Activated CD8-positive, alpha-beta T cell treated with anti-CD3 and anti-CD28 coated beads for 36 hours (primary cell): ENCODE measurements around the gene ACTRT3. TPM values are rescaled to one million over a fixed set of nuclear protein-coding genes. Genes with fewer than 3 reads are reported as not detected.

ENCODE experiments used
- ATAC-seq: fragments of 200-7000 bp; cut with Tn5 transposase; one replicate; pipeline ENCODE4 v1.10.0; 2021; ENCODE audit warnings: mild to moderate bottlenecking, moderate library complexity
- CTCF ChIA-PET: fragments of 350-600 bp; sonication (Branson Sonifier 250); formaldehyde crosslinking; loops from one replicate; lab custom pipeline; 2021; ENCODE audit warnings: antibody characterized with exemption; lab: Charles Lee
- POLR2A ChIA-PET: fragments of 350-600 bp; sonication (Branson Sonifier 250); formaldehyde crosslinking; loops from one replicate; lab custom pipeline; 2021; ENCODE audit warnings: antibody characterized with exemption; lab: Charles Lee
- DNase-seq: peaks from one replicate; pipeline ENCODE4 v3.0.0-alpha.2; 2020
- H3K27ac Mint-ChIP-seq: one replicate; pipeline ENCODE4 v1.8.0; 2021; ENCODE audit warnings: mild to moderate bottlenecking, mixed read lengths
- H3K27me3 Mint-ChIP-seq: one replicate; pipeline ENCODE4 v1.8.0; 2021; ENCODE audit warnings: mixed read lengths
- H3K36me3 Mint-ChIP-seq: one replicate; pipeline ENCODE4 v1.8.0; 2021; ENCODE audit warnings: low read depth, mixed read lengths
- H3K4me1 Mint-ChIP-seq: one replicate; pipeline ENCODE4 v1.8.0; 2021; ENCODE audit warnings: low read depth, mixed read lengths
- H3K4me3 Mint-ChIP-seq: one replicate; pipeline ENCODE4 v1.8.0; 2021; ENCODE audit warnings: mild to moderate bottlenecking, moderate library complexity, mixed read lengths
- H3K9me3 Mint-ChIP-seq: one replicate; pipeline ENCODE4 v1.8.0; 2021; ENCODE audit warnings: mixed read lengths
- CTCF ChIP-seq: fragments of 200-600 bp; IDR thresholded peaks from one replicate; pipeline ENCODE4 v1.8.0; 2022; ENCODE audit warnings: antibody characterized with exemption, mild to moderate bottlenecking
- intact Hi-C: fragments of 100-400 bp; cut with micrococcal nuclease; formaldehyde crosslinking; loops from one replicate; pipeline ENCODE4 v1.10.0; 2022
- total RNA-seq, 2 experiments: library from RNA; stranded (reverse); gene quantifications; one replicate each; pipeline ENCODE4 v1.2.3, GENCODE V29; 2021

ACTRT3 gene
- total RNA-seq, 2 experiments from 2014 or later = 0.14 to 0.54 TPM

GRCh38 chr3:169787120-169787519 is 17.8 kb upstream of the ACTRT3 start:
- H3K4me3 Mint-ChIP-seq = no peak overlapping the region
- no peaks in the 10 kb centered on the region for H3K9me3 Mint-ChIP-seq
- no peak for TF ChIP-seq CTCF
- peaks cover 15% of the 10 kb centered on the region for H3K4me1 Mint-ChIP-seq
- peaks cover 31% of the 10 kb centered on the region for H3K36me3 Mint-ChIP-seq
- ATAC-seq = no peak
- H3K27ac Mint-ChIP-seq = no peak overlapping the region
- ChIA-PET CTCF (no interaction called here), POLR2A (no interaction called here)
- intact Hi-C loops = no loop called here
- DNase-seq = no peak
- H3K27me3 Mint-ChIP-seq = no peaks in the 10 kb centered on the region

GRCh38 chr3:169781209-169781855 is 12.0 kb upstream of the ACTRT3 start:
- Mint-ChIP-seq H3K27me3 (no peaks in the 10 kb centered on the region), H3K4me3 (no peak overlapping the region), H3K36me3 (peaks cover 50% of the 10 kb centered on the region), H3K4me1 (peaks cover 40% of the 10 kb centered on the region), H3K27ac (peak overlapping the region; percentile 84), H3K9me3 (no peaks in the 10 kb centered on the region)
- CTCF ChIA-PET = no interaction called here
- POLR2A ChIA-PET = no interaction called here
- DNase-seq (no peak), ATAC-seq (no peak)
- intact Hi-C loops = no loop called here
- no peak for TF ChIP-seq CTCF

GRCh38 chr3:169780742-169781141 is 11.4 kb upstream of the ACTRT3 start:
- peak; percentile 25 for DNase-seq
- H3K4me1 Mint-ChIP-seq = peaks cover 45% of the 10 kb centered on the region
- H3K4me3 Mint-ChIP-seq = no peak overlapping the region
- no peak for TF ChIP-seq CTCF
- H3K27ac Mint-ChIP-seq = peak overlapping the region; percentile 84
- POLR2A ChIA-PET = no interaction called here
- CTCF ChIA-PET = interaction anchor here (0.7 kb wide), 1 partner anchor 13 kb away, joined by 3 read pairs; no protein-coding TSS in a partner anchor
- H3K9me3 Mint-ChIP-seq = no peaks in the 10 kb centered on the region
- ATAC-seq = peak; percentile 45
- H3K36me3 Mint-ChIP-seq = peaks cover 50% of the 10 kb centered on the region
- H3K27me3 Mint-ChIP-seq = no peaks in the 10 kb centered on the region
- intact Hi-C loops = no loop called here

GRCh38 chr3:169777822-169778221 is 8.5 kb upstream of the ACTRT3 start:
- ChIA-PET CTCF (interaction anchor here (1.1 to 1.9 kb wide), 2 partner anchors 35 to 189 kb away, joined by 3 read pairs; partner anchors contain the start of genes LRRC34, LRRIQ4 and SEC62), POLR2A (interaction anchor here (0.6 to 1.8 kb wide), 3 partner anchors 14 to 370 kb away, joined by 3 to 5 read pairs (median 3); partner anchors contain the start of gene TERC)
- Mint-ChIP-seq H3K27ac (no peak overlapping the region), H3K4me3 (no peak overlapping the region), H3K27me3 (no peaks in the 10 kb centered on the region), H3K36me3 (peaks cover 67% of the 10 kb centered on the region), H3K4me1 (peaks cover 59% of the 10 kb centered on the region), H3K9me3 (no peaks in the 10 kb centered on the region)
- ATAC-seq (no peak), DNase-seq (no peak)
- TF ChIP-seq CTCF = no peak
- intact Hi-C loops = no loop called here

GRCh38 chr3:169774186-169774585 is 4.8 kb upstream of the ACTRT3 start:
- CTCF ChIA-PET = interaction anchor here (1.0 to 3.3 kb wide), 3 partner anchors 11 to 37 kb away, joined by 3 to 17 read pairs (median 7); partner anchors contain the start of genes LRRC34 and LRRIQ4
- H3K36me3 Mint-ChIP-seq = peaks cover 43% of the 10 kb centered on the region
- H3K4me3 Mint-ChIP-seq = peak overlapping the region; percentile 94
- TF ChIP-seq CTCF = no peak
- H3K9me3 Mint-ChIP-seq = no peaks in the 10 kb centered on the region
- H3K27ac Mint-ChIP-seq = peak overlapping the region; percentile 99
- ATAC-seq = no peak
- peaks cover 38% of the 10 kb centered on the region for H3K4me1 Mint-ChIP-seq
- POLR2A ChIA-PET = interaction anchor here (1.0 to 3.3 kb wide), 4 partner anchors 8 to 193 kb away, joined by 4 to 34 read pairs (median 10); partner anchors contain the start of genes SEC62 and TERC
- intact Hi-C loops = no loop called here
- no peak for DNase-seq
- H3K27me3 Mint-ChIP-seq = no peaks in the 10 kb centered on the region
